NCI-H446 (cell line): ENCODE results near the gene UNC13D.
A peak's percentile ranks its signal among the peaks of the same experiment; 100 is the strongest.

Source experiments
- DNase-seq, 2 experiments: peaks; one replicate each; lab custom pipeline; 2025; lab: John Stamatoyannopoulos, UW

Gene UNC13D

DNA sequence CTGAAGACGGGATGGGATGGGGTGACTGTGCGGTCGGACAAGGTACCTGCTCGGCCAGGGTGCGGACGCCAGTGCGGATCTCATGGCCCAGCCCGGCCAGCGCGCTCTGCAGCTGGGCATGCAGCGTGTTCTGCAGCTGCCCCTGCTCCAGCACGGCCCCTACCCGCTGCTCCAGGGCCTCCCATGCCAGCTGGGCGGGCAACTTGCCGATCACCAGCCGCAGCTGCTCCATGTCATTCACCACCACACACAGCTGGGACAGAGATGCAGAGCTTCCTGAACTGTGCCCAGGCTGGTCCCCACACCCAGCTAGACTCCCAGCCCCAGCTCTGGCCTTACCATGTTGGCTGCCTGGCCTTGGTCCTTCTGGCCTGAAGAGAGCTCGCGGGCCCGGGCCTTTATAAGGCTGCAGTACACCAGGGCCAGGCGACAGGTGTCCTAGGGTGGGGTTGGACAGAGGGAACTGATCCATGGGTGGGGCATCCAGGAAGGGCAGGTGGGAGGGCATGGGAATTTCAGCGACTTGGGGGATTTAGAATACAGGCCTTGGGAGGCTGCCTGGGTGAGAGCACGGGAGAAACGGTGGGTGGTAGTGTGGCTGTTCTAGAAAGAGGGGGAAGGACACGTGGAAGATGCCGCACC, 9.8 kb downstream of the UNC13D start:
- no peak for DNase-seq

DNA sequence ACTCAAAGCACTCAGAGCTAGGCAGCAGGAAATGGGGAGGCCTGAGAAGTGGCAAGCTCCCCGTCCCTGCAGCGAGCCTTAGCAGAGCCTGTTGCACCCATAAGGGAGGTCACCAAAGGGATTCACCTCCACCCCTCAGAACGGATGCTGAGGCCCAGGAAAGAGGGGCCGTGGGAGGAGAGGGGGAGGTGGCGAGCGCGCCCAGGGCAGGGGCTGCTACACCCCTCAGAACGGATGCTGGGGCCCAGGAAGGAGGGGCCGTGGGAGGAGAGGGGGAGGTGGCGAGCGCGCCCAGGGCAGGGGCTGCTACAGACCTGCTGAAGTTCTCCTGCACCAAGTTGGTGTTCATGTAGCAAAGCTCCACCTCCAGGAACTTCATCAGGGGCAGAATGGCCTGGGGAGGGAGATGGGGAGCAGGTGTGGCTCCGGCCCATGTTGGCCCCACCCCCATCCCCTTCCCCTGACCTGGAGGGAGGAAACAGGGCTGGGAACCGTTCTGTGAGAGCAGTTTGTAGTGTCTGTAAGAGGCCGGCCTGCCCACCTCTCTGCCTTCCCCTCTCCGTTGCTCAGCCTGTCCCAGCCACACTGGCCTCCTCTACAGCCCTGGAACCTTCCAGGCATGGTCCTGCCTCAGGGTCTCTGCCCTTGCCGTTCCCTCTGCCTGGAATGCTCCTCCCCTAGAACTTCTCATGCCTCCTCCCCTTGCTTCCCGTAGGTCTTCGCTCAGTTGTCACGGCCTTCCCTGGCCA, 11.4 kb downstream of the UNC13D start:
- DNase-seq: no peak

DNA sequence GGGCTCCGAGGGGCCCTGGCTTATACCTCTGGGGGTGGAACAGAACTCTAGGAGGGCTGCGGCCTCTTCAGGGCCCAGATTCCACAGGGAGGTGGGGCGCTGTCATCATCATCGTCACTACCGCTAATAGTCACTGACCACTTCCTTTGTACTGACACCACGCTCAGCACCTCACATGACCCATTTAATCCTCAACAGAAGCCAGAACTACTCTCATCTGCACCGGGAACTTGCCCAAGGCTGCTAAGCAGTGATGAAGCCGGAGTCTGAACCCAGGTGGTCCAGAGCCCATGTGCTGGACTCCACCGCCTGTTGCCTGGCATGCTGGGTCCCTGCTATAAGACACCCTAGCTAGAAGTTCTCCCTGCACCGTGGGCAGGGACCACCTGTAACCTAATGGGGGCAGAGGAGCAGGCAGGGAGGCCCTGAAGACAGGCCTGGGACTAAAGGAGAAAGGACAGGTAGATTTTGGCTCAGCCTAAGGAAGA, 12.0 kb downstream of the UNC13D start:
- DNase-seq: no peak

DNA sequence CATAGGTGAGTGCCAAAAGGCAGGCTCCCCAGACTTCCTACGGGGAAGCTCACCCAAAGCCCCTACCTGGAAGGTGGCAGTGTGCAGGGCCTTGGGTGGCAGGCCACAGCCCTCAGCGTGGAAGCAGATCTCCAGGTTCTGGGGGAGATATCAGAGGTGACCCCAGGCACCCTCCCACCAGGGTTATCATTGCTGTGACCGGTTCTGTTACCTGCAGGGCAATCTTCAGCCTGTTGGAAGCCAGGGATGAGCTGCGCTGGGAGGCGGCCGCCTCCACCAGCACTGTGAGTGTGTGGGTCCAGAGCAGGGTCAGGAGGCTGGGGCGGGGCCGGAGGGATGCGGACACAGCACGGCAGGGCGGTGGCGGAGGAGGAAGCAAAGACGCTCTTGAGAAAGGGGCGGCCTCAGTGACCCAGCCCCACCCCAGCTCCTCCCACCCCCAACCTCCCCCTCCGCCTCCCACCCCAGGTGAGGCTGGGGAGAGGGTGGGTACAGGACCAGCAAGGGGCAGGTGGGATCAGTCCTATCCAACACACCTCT, 13.1 kb downstream of the UNC13D start:
- no peak for DNase-seq

DNA sequence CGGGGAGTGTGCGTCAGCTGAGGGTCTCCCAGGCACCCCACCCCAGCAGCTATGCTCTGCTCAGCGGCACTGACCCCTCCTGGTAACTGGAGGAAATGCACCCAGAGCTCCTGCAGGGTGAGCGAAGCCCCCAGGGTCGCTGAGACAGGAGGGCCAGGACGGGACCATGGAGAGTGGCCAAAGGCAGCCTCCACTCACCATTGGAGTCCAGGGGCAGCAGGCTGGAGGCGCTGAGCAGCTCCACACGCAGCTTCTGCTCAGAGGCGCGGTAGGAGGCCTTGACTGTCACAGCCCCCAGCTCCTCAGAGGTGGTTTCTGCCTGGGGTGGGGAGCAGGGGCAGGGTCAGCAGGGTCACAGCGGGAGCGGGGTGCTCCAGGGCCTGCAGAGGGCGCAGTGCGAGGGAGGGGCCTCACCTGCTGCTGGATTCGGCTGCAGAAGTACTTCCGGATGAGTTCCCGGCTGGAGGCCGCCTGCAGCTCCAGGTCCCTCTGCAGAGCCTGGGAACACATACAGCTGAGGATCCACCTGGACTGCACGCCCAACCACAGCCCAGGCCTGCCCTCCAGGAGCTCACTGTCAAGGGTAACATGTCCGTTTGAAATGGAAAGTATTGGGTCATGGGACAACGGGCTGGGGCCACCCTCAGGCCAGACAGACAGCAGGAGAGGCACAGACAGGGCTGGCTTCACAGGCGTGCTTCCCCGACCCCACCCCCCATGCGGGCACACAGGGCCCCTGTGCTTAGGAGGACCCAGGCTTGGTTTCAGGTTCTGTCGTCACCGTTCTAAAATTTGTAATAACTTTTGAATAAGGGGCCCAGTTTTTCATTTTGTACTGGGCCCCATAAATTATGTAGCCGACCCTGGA, 13.8 kb downstream of the UNC13D start:
- peak in 1 of 2 experiments; percentile 14 for DNase-seq

DNA sequence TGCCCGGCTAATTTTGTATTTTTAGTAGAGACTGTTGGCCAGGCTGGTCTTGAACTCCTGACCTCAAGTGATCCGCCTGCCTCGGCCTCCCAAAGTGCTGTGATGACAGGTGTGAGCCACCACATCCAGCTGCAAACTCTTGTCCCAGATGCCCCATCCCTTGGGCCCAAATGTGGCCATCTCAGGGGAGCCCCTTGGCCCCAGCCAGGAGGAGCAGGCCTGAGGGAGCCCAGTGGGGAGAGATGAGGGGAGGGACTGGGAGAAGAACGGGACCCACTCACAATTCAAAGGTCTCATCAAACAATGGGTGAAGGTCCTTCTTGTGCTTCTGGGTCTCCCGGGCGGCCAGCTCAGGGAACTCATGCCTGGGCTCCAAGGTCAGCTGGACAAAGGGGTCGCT, 14.5 kb downstream of the UNC13D start:
- no peak for DNase-seq

DNA sequence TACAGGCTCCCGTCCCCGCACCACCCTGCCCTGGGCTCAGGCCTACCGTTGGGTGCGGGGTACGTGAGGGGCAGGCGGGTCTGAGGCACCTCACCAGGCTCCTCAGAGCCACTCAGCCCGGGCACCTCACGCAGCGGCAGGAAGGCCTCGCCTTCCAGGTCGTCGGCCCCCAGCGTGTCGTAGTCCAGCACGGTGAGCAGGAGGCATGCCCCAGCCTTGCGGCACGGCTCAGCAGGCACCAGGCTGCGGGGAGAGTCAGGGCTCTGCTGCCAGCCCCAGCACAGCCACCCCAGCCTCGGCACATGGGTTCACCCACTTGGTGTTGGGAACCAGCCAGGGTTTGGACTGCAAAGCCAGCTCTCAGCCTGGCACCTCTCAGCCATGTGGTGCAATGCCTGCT, 15.5 kb downstream of the UNC13D start:
- DNase-seq: peak in 1 of 2 experiments; percentile 24

DNA sequence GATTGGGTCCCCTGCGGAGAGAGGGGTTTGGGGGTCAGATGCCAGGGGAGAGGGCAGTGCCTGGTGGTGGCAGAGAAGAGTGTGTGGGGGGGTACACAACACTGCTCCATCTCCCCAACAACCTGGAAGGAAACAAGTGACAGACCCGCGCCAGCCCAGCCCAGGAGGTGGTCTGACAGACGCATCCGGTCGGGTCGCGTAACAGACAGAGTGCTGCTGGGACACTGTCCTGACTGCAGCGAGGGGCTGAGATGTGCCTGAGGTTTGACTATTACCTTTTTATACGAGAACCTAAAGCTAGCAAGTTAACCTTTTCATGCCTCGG, 16.2 kb downstream of the UNC13D start:
- DNase-seq: no peak

DNA sequence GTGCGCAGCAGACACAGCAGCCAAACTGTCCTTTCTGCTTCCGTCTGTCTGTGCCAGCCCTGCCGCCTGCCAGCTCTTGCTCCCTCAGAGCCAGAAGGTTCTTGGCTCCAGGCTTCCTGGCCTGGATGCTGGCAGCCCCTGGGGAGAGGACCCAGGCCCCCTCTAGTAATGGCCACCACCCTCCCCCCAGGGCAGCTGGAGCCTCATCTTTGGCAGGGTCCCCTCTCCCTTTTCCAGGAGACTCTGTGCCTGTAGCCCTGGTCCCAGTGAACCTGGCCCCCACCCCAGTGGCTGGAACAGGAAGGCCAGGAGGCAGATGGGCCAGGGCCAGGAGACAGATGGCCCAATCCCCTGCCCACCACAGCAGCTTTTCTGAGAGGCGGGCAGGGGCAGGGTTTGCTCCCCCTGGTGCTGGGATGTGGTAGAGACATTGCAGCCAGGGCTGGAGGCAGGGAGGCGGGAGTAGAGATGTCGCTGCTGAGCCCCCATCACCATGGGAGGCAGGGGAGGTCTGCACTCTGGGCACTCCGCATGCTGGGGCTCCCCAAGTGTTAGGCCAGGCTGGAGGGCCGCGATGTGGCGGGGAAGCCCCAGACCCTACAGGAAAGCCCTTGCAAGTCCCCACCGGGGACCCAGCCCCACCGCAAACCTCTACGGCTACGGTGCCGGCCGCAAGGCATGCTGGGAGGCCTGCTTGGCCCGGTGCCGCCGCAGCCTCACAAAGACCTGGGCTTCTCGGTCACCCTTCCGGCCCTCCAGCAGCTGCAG, 16.7 kb downstream of the UNC13D start:
- peak; percentile 99 for DNase-seq

DNA sequence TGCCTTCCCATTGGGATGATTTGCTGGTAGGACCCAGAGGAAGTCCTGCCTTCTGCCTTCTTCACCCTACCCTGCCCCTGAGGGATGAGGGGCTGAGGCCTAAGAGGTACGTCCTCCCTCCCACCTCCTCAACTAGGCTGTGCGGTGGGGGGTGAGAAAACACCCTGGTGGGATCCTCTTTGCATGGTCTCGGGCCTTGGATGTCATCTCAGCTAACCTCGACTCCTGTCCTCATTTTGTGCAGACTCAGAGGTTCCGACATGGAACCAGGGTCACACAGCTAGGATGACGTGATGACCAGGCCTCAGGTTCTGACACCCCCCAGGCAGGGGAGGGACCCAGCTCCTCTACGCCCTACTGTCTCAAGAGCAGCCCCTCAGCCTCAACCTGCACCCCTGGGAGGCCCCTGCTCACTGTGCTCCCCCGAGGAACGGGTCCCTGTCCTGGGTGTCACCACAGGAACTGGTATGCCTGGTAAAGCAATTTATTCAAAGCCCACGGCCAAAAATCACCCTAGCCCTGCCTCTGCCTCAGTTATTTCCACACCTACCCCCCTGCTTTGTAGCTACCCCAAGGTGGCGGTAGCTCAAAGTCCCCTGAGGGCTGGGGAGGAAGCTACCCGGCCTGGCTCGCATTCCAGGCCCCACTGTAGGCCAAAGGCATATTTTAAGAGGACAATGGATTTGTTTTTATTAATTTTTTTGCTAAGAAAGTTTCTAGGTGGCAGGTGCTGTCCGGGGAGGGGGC, 17.5 kb downstream of the UNC13D start:
- no peak for DNase-seq

DNA sequence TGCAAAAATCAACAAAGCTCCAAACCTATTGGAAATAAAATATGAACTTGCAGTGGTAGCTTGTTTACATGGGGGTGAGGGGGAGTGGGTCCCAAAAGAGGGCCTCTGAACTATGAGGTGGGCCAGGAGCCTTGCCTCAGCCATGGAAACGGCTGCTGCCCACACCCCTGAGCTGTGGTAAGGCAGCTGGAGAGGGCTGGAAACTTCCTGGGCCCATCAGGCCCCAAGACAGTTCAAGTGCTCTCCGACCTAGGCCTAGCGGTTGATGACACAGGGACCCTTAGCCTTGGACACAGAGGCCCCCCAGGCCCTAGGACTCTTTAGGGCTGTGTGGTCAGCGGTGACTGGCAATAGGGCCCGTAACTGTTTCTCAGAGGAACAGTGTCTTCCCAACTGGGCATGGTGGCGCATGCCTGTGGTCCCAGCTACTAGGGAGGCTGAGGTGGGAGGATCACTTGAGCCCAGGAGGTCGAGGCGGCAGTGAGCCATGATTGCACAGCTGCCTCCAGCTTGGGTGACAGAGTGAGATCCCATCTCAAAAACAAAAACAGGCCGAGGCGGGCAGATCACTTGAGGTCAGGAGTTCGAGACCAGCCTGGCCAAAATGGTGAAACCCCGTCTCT, 18.3 kb downstream of the UNC13D start:
- no peak for DNase-seq

DNA sequence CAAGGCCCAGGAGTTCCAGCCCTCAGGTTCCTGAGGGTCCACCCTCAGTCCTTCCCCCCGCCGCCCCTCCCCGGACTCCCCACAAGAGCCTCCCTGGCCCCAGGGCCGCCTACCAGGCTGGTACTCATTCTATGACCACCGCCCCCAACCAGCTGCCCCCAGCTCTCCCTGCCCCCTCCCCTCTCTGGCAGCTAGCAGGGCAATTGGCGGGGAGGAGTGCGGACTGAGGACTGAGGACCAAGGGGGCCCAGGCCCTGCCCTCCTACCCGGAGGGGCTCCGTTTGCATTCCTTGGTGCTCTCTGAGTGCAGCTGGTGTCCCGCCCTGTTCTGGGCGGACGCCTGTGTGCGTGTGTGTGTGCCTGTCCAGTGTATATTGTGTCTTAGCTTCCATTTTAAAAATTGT, 19.1 kb downstream of the UNC13D start:
- DNase-seq: no peak

DNA sequence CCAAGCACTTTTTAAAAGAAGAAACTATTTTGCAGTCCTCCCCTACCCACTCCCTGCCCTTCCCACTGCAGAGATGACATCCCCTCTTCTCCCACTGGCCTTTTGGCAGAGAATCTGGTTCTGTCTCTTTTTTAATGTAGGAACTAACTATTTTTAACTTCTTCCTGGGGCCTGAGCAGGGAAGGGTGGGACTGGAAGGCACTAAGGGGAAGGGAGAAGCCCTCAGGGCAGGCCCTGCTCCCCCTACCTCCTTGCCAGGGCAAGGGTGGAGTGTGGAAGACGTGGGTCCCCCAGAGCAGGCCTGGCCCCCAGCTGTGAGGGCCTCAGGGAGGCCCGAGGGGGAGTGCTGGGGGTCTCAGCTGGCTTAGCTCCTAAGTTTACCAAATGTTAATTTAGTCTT, 19.5 kb downstream of the UNC13D start:
- no peak for DNase-seq

DNA sequence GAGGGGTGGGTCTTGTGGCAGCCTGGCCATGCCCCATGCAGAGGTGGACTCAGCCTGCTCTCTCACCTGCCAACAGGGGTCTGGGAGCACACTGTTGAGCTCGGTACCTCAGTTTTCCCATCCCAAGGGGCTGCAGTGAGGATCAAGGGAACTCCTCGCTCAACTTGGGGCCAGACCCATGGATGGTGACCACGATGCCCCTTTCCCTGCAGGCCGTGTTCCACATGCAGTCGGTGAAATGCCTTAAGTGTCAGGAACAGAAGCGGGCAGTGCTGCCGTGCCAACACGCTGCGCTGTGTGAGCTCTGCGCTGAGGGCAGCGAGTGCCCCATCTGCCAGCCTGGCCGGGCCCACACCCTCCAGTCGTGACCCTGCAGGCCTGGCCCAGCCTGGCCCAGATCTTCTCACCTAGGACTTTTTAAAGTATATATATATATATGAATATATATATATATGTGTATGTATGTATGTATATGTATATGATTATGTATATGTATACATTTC, 20.1 kb downstream of the UNC13D start:
- no peak for DNase-seq

DNA sequence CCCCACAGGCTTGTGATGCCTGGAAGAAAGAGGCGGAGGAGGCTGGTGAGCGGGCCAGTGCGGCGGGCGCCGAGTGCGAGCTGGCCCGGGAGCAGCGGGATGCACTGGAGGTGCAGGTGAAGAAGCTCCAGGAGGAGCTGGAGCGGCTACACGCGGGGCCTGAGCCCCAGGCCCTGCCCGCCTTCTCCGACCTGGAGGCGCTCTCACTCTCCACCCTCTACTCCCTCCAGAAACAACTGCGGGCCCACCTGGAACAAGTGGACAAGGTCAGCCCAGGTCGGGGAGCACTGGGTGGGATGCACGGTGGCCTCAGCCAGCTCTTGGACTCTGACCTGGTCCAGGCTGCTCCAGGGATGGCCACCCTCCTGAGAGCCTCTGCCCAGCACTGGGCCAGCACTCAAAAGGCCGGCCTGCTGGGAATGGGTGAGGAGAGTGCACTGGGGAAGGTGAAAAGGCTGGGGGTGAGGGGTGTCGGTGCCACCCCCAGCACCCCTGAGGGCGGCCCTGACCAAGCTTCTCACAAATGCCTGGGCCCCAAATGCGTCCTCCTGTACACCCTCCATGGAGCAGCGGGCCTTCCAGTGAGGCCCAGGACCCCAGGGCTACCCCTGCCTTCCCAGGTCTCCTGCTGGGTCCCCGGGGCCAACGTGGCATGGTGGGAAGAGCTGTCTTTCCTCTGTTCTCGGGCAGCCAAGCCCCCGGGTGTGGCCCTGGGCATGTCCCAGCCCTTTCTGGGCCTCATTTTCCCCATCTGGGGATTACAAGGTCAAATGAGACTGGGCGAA, 20.8 kb downstream of the UNC13D start:
- DNase-seq: no peak

DNA sequence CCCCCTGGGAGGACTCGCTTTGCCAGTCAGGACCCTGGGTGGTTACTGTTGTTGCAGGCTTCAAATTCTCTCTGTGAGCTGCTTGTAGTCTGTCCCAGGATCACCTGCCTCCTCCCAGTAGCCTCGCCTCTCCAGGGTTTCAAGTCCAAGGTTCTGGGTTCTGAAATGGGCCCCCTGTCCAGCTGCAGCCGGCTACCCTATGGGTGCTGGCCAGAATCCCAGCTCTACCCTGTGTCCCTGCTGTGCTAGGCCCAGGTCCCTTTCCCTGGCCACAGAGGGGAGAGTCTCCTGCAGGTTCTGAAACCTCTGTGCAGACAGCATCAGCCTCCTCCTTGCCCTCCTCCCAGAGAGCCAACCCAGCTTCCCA, 21.4 kb downstream of the UNC13D start:
- no peak for DNase-seq

DNA sequence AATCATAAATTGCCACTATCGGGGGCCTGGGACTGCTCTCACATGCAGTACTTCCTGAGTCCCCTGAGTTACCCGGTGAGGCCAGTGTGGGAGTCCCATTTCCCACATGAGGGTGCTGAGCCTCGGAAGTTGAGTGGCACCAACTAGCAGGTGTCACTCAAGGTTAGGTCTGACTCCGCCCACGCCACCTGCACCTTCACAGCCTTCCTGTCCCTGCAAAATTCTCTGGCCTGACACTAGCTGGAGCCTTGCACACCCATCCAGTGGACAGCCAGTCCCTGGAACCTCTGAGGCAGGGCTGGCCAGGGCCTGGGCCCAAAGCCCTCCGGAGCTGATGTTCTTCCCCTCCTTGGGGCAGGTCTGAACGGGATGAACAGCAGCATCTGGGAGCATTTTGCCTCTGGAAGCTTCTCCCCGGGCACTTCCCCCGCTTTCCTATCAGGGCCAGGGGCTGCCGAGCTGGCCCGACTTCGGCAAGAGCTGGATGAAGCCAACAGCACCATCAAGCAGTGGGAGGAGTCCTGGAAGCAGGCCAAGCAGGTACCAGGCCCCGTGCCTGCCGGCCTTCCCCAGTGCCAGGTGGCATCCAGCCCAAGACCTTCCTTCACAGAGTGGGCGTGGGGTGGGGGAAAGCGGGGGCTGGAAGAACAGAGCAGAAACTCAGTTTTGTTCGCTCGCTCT, 21.9 kb downstream of the UNC13D start:
- peak; percentile 37 to 85 for DNase-seq

DNA sequence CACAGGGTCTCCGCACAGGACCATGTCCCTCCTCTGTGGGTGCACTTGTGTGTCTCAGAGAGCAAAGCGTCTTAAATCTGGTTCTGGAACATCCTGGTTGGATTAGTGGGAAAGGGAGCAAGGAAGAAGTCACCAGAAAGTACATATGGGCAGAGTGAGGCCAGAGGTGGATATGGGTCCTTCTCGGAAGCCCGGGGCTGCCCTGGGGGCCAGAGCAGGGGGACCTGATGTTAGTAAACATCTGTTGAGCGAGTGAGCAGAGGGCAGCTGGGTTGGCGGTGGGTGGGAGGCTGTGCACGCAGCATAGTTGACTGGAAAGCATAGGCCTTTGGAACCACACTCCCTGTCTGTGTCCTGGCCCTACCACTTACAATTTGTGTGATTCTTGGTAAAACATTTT, 22.7 kb downstream of the UNC13D start:
- no peak for DNase-seq
